Endothelial cell of umbilical vein (primary cell): ENCODE data around the gene ZBTB32. TPM values are rescaled to one million over a fixed set of nuclear protein-coding genes. Genes with fewer than 3 reads are reported as not detected.
"Not testable (repeated sequence)": the region's sequence is repeated elsewhere in the genome, so short reads cannot be mapped to it uniquely, and the experiment has no call there.

Experiments
- Bru-seq: library from RNA; stranded (reverse); fragments of 400-500 nt; gene quantifications from one replicate; lab custom pipeline; 2021; lab: Mats Ljungman, UMichigan
- BruChase-seq, 2 experiments: library from RNA; stranded (reverse); fragments of 400-500 nt; gene quantifications; one replicate each; lab custom pipeline; 2021; lab: Mats Ljungman, UMichigan
- BruUV-seq: library from RNA; stranded (reverse); fragments of 400-500 nt; replicated peaks from 2 replicates; lab custom pipeline; 2021; lab: Mats Ljungman, UMichigan
- CTCF ChIA-PET: fragments of 300-600, 350-600 bp; sonication (Branson Sonifier 250); formaldehyde crosslinking; loops from one replicate; lab custom pipeline; 2021; ENCODE audit warnings: antibody characterized with exemption, inconsistent platforms; lab: Charles Lee
- POLR2A ChIA-PET: fragments of 300-600, 350-600 bp; sonication (Branson Sonifier 250); formaldehyde crosslinking; loops from one replicate; lab custom pipeline; 2021; ENCODE audit warnings: antibody characterized with exemption, inconsistent platforms; lab: Charles Lee
- DNase-seq: peaks from one replicate; pipeline ENCODE4 v3.0.0-alpha.2; 2011; ENCODE audit warnings: low read depth, low spot score
- FAIRE-seq: peaks from 2 replicates; lab custom pipeline; 2011; peaks lifted over from hg19 to GRCh38; lab: Jason Lieb, UNC
- H2AFZ ChIP-seq: 2 replicates; pipeline ENCODE4 v1.6.0; 2012; ENCODE audit warnings: low read depth, low read length, control low read depth, inconsistent platforms
- H3K27ac ChIP-seq: 2 replicates; pipeline ENCODE4 v1.5.1; 2011; ENCODE audit warnings: low read depth, mild to moderate bottlenecking, control low read depth, low read length, moderate library complexity; ENCODE audit not compliant: insufficient read depth
- H3K27me3 ChIP-seq, 2 experiments: 2 replicates each; pipeline versions ENCODE4 v1.6.0 to v1.6.1; 2011; ENCODE audit warnings: low read length in 2 of 2, mixed read lengths in 1 of 2; ENCODE audit not compliant: control insufficient read depth in 2 of 2, insufficient read depth in 2 of 2
- H3K36me3 ChIP-seq, 2 experiments: 2 replicates in 1 of 2; 3 replicates in 1 of 2; pipeline ENCODE4 v1.5.1; 2011; ENCODE audit warnings: low read length in 2 of 2, mild to moderate bottlenecking in 1 of 2, moderate library complexity in 1 of 2; ENCODE audit not compliant: control insufficient read depth in 2 of 2, insufficient read depth in 2 of 2; ENCODE audit errors: extremely low read depth in 1 of 2
- H3K4me1 ChIP-seq: 3 replicates; pipeline ENCODE4 v1.5.1; 2011; ENCODE audit warnings: mild to moderate bottlenecking, low read length; ENCODE audit not compliant: control insufficient read depth, insufficient read depth; ENCODE audit errors: extremely low read depth
- H3K4me2 ChIP-seq: 2 replicates; pipeline ENCODE4 v1.6.1; 2011; ENCODE audit warnings: low read length, control low read depth, mixed read lengths; ENCODE audit not compliant: insufficient read depth
- H3K4me3 ChIP-seq, 3 experiments: fragments of 200-600 bp in 1 of 3; sonication (generic), shearing (Covaris generic) in 1 of 3; replicated peaks in 1 of 3; 2 replicates each; pipeline ENCODE4 v1.5.1; 2011 to 2016; ENCODE audit warnings: control low read depth in 3 of 3, low read length in 3 of 3, mild to moderate bottlenecking in 2 of 3, inconsistent platforms in 1 of 3, low read depth in 1 of 3, moderate library complexity in 1 of 3; ENCODE audit not compliant: insufficient read depth in 1 of 3
- H3K79me2 ChIP-seq: 2 replicates; pipeline ENCODE4 v1.6.0; 2012; ENCODE audit warnings: low read length, inconsistent platforms; ENCODE audit not compliant: control insufficient read depth, insufficient read depth
- H3K9ac ChIP-seq: replicated peaks from 2 replicates; pipeline ENCODE3; 2011; ENCODE audit warnings: low read length, control low read depth; ENCODE audit not compliant: insufficient read depth; ENCODE audit errors: extremely low read depth
- H3K9me1 ChIP-seq: replicated peaks from 3 replicates; pipeline ENCODE4 v1.6.0; 2011; ENCODE audit warnings: mild to moderate bottlenecking, low read length; ENCODE audit not compliant: control insufficient read depth, insufficient read depth; ENCODE audit errors: extremely low read depth
- H3K9me3 ChIP-seq: replicated peaks from 2 replicates; pipeline ENCODE4 v1.5.1; 2012; ENCODE audit warnings: low read length, inconsistent platforms; ENCODE audit not compliant: control insufficient read depth, insufficient read depth
- H4K20me1 ChIP-seq: replicated peaks from 2 replicates; pipeline ENCODE3; 2011; ENCODE audit warnings: mild to moderate bottlenecking, low read length; ENCODE audit not compliant: control insufficient read depth, insufficient read depth; ENCODE audit errors: extremely low read depth
- MAX ChIP-seq: IDR thresholded peaks from 2 replicates; pipeline ENCODE4 v1.6.1; 2011; ENCODE audit not compliant: insufficient read depth, insufficient read length
- MYC ChIP-seq: IDR thresholded peaks from one replicate; pipeline ENCODE4 v1.6.1; 2011; ENCODE audit warnings: mild to moderate bottlenecking, low read depth, low read length
- POLR2A ChIP-seq: IDR thresholded peaks from 2 replicates; pipeline ENCODE4 v1.6.1; 2012; ENCODE audit warnings: low read depth, mild to moderate bottlenecking, control low read depth, low read length
- dilution Hi-C: fragments of 300-500 bp; cut with MboI; formaldehyde crosslinking; loops from one replicate; pipeline ENCODE4 v1.15.0; 2019; ENCODE audit warnings: low sequenced_read_pairs; ENCODE audit not compliant: extremely low pct_ligation_motif_present
- intact Hi-C: fragments of 100-400 bp; cut with micrococcal nuclease; formaldehyde crosslinking; loops from one replicate; pipeline ENCODE4 v1.10.0; 2022
- long read RNA-seq: library from polyadenylated mRNA; stranded (forward); transcript quantifications from one replicate; pipeline ENCODE4 v2.0.0, GENCODE V29; 2021
- polyA minus RNA-seq, 3 experiments: library from RNA; depleted of rRNA, polyadenylated mRNA; stranded (reverse); fragments of >200 nt; gene quantifications; 1 replicate in 1 of 3; 2 replicates in 2 of 3; pipeline ENCODE4 v1.2.3, GENCODE V29; 2011
- polyA plus RNA-seq, 4 experiments: library from polyadenylated mRNA; depleted of rRNA in 3 of 4; stranded (reverse) in 3 of 4; unstranded in 1 of 4; fragments of >200 nt; gene quantifications; 2 replicates each; pipeline versions ENCODE4 v1.2.1 to v1.2.3, GENCODE V29; 2011 to 2012; ENCODE audit warnings: missing spikeins in 1 of 4
- total RNA-seq: library from RNA; stranded (reverse); gene quantifications from 2 replicates; pipeline ENCODE4 v1.2.3, GENCODE V29; 2021

The ZBTB32 gene
- total RNA-seq (not detected in 2 replicates), polyA plus RNA-seq (not detected in 2 replicates), polyA minus RNA-seq (not detected in 2 replicates), Bru-seq, nascent RNA (not detected), BruChase-seq, experiment 1, labeled RNA remaining after a 6-hour chase (not detected), BruChase-seq, experiment 2, labeled RNA remaining after a 2-hour chase (percentile 3 among the genes with signal in this experiment)
- not detected in 2 replicates for polyA plus RNA-seq (2011; cell fraction: cytosol; rRNA removed)
- polyA plus RNA-seq (2011; cell fraction: nucleus; rRNA removed), result not detected in 2 replicates
- polyA plus RNA-seq (2012), result 0.23 TPM in 1 of 2 replicates, not detected in the other
- polyA minus RNA-seq (2011; cell fraction: cytosol; rRNA and poly(A)+ RNA removed), result not detected
- polyA minus RNA-seq (2011; cell fraction: nucleus; rRNA and poly(A)+ RNA removed), result not detected in 2 replicates
- long read RNA-seq, partial matches to known transcripts, result 0 of 3 reads
- long read RNA-seq, other reads (novel, unspliced or antisense), result 3 of 3 reads

GRCh38 chr19:35704218-35704617, at the start of gene ZBTB32:
TSS of gene ZBTB32 (plus strand) at chr19:35704558. CDS start at chr19:35714627, 10,069 bp downstream.
- Histone ChIP-seq H3K4me3 (no peak within 1 kb of the TSS), H3K9me3 (no peaks in the 10 kb centered on the region), H3K27ac (no peak within 1 kb of the TSS), H3K36me3 (no peaks in the 10 kb centered on the region), H2AFZ (no peak within 1 kb of the TSS), H3K9me1 (no peaks in the 10 kb centered on the region), H3K4me2 (no peak within 1 kb of the TSS), H3K79me2 (no peaks in the 10 kb centered on the region), H4K20me1 (no peaks in the 10 kb centered on the region), H3K4me1 (no peaks in the 10 kb centered on the region), H3K27me3 (no peaks in the 10 kb centered on the region), H3K9ac (no peak within 1 kb of the TSS)
- intact Hi-C loops, result no loop called here
- peak; percentile 76 for DNase-seq
- no TSS peak for BruUV-seq
- TF ChIP-seq POLR2A (no peak), MYC (no peak), MAX (peak; percentile 44)
- FAIRE-seq, result peak; percentile 12
- dilution Hi-C loops, result no loop called here
- CTCF ChIA-PET, result no interaction called here
- POLR2A ChIA-PET, result interaction anchor here (0.7 kb wide), 1 partner anchor 194 kb away, joined by 3 read pairs; no protein-coding TSS in a partner anchor

- POLR2A ChIA-PET, result interaction anchor here (0.5 kb wide), 1 partner anchor 19 kb away, joined by 3 read pairs; no protein-coding TSS in a partner anchor
- H3K79me2 ChIP-seq, H4K20me1 ChIP-seq, dilution Hi-C loops, H3K27ac ChIP-seq, H3K4me3 ChIP-seq, DNase-seq, H3K27me3 ChIP-seq, H3K4me1 ChIP-seq, FAIRE-seq, BruUV-seq, H2AFZ ChIP-seq, H3K9ac ChIP-seq, H3K9me1 ChIP-seq, intact Hi-C loops, H3K4me2 ChIP-seq, H3K9me3 ChIP-seq: not testable (repeated sequence)
- H3K36me3 ChIP-seq, result peaks cover 9 to 20% of the 10 kb centered on the region in 2 experiments
- CTCF ChIA-PET, result interaction anchor here (1.5 to 1.8 kb wide), 2 partner anchors 10 kb away, joined by 5 read pairs; no protein-coding TSS in a partner anchor
Observed at GRCh38 chr19:35654828-35655227, 49.5 kb upstream of the ZBTB32 start.
